Measurements from ENCODE around the gene SRGAP2C.
"Not testable (repeated sequence)": the region's sequence is repeated elsewhere in the genome, so short reads cannot be mapped to it uniquely, and the experiment has no call there.

Gene SRGAP2C

GRCh38 chr1:121227544-121228330 lies 43.0 kb downstream of the SRGAP2C start:
- DNase-seq (ENCODE audit: low spot score), result not testable (repeated sequence)

DNA sequence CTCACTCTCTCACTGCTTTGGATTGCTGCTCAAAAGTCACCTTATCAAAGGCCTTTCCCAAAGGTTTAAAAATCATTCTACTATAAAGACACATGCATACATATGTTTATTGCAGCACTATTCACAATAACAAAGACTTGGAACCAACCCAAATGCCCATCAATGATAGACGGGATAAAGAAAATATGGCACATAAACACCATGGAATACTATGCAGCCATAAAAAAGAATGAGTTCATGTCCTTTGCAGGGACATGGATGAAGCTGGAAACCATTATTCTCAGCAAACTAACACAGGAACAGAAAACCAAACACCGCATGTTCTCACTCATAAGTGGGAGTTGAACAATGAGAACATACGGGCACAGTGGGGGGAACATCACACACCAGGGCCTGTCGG lies 45.9 kb downstream of the SRGAP2C start:
- not testable (repeated sequence) for DNase-seq (ENCODE audit: low spot score)

- DNase-seq (ENCODE audit: low spot score), result not testable (repeated sequence)
These were observed 47.8 kb downstream of the SRGAP2C start for GRCh38 chr1:121232445-121233125.

DNA sequence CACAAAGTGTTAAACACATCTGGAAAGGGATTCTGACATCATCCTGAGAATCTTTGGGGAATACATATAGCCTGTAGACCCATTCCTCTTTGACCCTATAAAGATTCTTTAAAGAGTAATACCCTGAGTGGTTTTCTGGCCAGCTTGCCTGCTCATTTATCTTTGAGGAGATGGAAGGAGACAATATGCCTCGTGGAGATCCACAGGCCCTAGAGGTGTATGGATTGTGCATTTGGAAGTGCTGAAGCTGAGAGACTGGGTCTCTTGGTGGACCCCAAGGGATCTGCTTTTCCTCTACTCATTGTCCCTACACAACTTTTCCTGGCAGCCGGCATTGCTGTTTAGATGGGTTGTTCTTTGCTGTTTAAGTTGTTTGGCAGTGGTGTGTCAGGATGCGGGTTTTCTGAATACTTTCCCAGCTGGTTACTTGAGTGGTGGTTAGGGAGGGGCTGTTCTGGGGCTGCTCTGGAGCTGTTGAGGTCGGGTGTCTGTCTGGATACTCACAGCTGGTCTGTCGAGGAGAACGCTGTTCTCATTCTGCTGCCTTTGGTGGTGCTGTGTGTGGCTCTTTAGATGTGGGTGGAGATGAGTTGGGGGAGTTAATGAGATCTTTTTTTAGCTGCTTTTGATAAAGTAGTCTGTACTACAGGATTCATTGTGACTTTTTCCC lies 49.5 kb downstream of the SRGAP2C start:
- DNase-seq (ENCODE audit: low spot score), result not testable (repeated sequence)

GRCh38 chr1:121238384-121238783 lies 53.6 kb downstream of the SRGAP2C start:
- DNase-seq (ENCODE audit: low spot score), result not testable (repeated sequence)

- DNase-seq (ENCODE audit: low spot score), result not testable (repeated sequence)
These were observed 59.1 kb downstream of the SRGAP2C start for GRCh38 chr1:121243913-121244312.

DNA sequence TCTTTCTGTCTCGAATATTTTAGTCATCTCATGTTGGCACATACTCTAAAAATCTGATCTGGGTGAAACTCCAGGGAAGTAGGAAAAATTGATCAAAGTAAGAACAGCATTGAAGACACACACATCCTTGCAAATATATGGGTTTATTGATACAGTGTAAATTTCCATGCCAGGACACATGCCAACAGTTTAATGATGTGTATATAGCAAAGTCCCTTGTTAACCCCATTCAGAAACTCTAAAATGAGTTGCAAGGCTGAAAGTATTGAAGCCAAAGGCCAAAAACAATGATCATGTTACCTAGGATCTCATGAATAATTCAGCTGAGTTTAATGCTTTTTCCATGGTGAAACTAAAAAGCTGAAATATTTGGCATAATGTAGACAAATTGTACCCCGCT lies 61.6 kb downstream of the SRGAP2C start:
- not testable (repeated sequence) for DNase-seq (ENCODE audit: low spot score)

GRCh38 chr1:121252656-121253055 lies 67.9 kb downstream of the SRGAP2C start:
- DNase-seq (ENCODE audit: low spot score), result not testable (repeated sequence)

DNA sequence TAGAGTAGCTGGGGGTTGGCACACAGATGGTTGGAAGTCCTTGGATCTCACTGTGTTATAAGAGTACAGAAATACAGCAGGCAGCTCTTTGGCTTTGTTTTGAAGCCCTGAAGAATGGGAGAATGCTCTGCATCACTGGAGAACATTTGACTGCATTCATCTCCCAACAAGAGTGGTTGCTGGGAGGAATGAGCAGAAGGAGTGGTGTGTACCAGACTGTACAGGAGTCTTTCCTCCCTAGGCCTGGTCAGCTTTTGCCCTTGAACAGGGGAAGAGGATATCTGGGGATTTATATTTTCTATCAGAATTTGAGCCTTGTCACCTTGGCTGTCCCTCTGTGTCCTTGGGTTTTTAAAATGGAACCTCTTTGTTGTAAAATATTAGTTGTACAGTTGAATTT lies 69.8 kb downstream of the SRGAP2C start:
- not testable (repeated sequence) for DNase-seq (ENCODE audit: low spot score)

DNA sequence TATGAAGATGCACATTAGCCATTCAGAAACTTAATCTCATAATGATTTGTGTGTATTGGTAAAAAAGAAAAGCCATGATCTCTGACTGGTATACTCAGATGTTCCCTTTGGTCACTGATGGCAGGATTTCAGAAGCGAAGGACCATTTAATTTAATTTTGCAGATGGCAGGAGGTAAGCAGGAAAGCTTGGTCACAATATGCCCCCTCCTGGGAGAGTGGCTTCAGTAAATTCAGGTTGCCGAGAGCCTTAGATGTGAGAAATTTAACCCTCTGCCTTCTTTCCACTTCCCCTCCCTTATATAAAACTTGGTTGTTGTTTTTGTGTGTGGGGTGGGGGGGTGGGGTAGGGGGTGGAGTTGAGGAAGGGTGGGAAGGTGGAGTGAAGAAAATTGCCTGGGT lies 72.9 kb downstream of the SRGAP2C start:
- not testable (repeated sequence) for DNase-seq (ENCODE audit: low spot score)

- not testable (repeated sequence) for DNase-seq (ENCODE audit: low spot score)
These were observed 73.4 kb downstream of the SRGAP2C start for GRCh38 chr1:121258134-121258533.

DNA sequence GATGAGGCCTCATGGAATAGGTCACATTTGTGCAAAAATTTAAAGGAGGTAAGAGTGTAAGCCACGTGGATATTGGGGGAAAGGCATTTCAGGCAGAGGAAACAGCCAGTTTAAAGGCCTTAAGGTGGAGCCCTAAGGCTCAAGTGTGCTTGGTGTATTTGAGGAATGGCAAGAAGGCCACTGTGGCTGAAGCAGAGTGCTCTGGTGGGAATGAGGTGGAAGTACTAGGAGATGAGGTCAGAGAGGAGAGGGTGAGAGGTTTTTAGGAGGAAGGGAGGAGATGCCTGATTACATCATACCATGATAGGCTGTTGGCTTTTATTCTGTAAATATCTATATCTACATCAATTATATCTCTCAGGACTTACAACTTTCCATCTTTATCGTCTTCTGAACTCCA lies 75.4 kb downstream of the SRGAP2C start:
- not testable (repeated sequence) for DNase-seq (ENCODE audit: low spot score)

- not testable (repeated sequence) for DNase-seq (ENCODE audit: low spot score)
These were observed 77.4 kb downstream of the SRGAP2C start for GRCh38 chr1:121262163-121262562.

DNA sequence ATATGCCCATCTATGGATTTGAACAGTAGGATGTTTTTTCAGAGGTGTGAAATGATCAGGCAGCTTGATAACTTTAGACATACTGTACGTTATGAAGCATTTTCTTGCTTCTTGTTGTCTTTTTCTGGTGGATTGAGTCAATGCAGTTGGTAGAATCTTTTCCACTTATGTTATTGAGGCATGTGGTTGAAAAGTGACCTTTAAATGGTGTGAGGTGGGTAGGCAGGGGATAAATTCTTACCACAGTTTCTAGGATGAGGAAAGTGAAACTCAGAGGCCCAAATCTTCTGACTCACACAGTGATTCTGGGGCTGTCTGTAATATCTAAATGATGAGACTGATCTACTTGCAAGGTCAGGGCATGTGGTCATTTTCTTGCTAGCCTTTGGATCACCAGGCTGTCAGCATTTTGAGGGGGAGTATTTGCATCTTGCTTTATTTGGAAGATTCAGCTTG lies 79.0 kb downstream of the SRGAP2C start:
- DNase-seq (ENCODE audit: low spot score), result not testable (repeated sequence)

DNA sequence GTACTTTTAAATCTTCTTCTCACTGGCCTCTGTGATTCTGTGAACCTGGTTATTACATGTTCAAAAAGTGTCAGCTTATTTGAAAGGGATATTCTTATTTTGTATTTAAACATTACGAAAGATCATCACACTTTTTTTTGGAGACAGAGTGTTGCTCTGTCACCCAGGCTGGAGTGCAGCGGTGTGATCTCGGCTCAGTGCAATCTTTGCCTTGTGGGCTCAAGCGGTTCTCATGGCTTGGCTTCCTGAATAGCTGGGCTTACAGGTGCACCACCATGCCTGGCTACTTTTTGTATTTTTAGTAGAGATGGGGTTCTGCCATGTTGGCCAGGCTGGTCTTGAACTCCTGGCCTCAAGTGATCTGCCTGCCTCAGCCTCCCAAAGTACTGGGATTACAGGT lies 82.3 kb downstream of the SRGAP2C start:
- DNase-seq (ENCODE audit: low spot score), result not testable (repeated sequence)

DNA sequence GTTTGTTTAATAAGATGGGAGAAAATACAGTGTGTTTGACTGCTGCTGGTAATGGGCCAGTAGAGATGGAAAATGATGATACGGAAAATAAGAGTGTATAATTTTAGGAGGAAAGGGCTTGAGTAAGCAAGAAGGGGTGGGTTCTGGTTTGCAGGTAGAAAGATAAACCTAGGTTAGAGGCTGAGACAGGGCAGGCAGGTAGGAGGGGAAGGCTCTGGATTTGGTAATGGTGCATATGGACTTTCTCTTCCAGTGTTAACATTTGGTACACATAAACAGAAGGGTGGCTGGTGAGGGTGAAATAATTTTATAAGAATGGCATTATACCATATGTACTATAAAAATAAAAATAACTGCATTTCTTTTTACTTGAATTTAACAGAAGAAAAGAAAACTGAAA lies 84.5 kb downstream of the SRGAP2C start:
- not testable (repeated sequence) for DNase-seq (ENCODE audit: low spot score)

DNA sequence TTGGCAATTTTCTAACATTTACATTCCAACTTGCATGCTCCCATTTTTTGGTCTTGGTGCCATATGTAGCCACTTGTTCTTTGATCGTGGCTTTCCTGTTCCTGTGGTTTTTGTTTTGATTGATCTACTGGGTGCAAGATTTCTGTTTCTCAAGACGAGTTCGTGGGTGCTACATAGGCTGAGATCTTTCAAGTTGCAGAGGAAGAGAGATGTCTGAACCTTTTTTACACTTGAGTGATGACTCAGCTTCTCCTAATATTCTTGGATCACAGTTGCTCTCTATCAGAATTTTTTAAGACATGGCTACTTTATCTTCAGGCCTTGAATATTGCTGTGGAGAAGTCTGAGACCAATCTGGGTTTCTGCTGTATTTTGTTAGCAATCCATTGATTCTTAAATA lies 85.2 kb downstream of the SRGAP2C start:
- DNase-seq (ENCODE audit: low spot score), result not testable (repeated sequence)

DNA sequence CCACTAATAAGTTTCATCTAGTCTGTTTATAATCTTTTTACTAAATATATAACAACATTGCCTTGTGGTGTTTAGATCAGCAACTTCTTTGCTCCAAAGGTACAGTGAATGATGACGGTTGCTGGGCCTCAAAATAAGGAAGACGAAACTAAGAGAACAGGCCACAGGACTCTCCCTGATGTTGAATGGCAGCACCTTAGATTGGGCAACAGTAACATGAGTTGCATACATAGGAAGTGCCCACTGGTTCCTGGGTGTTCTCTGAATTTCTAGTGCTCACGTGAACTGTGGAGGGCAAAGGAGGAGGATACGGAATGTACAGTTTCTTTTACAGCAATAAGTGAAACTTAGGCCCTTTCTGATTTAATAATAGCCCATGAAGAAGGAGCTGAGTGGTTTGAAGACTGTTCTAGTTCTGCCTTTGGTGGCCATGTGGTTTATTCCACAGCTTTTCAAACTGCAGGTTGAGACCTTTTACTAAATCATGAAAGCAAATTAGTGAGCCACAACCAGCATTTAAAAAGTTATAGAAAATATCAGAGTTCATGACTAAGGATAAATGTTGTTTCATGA lies 86.5 kb downstream of the SRGAP2C start:
- not testable (repeated sequence) for DNase-seq (ENCODE audit: low spot score)

- DNase-seq (ENCODE audit: low spot score), result not testable (repeated sequence)
These were observed 90.7 kb downstream of the SRGAP2C start for GRCh38 chr1:121275435-121275834.

DNA sequence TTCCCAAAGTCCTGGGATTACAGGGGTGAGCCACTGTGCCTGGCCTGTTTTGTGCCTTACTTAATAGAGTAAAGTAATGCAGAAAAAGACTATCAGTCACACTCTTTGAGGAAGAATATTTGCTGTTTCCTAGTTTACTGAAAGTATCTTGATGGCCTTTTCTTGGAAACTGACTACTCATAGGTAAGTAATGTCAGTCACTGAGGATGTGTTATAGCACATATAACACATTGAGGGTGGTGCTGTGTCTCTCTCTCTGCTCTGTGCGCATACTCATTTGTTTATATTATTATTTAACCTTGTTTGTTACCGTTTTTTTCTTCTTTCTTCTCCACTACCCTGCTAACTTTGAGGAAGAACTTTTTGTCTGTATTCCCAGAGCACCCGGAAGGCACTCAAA lies 93.4 kb downstream of the SRGAP2C start:
- DNase-seq (ENCODE audit: low spot score), result not testable (repeated sequence)

DNA sequence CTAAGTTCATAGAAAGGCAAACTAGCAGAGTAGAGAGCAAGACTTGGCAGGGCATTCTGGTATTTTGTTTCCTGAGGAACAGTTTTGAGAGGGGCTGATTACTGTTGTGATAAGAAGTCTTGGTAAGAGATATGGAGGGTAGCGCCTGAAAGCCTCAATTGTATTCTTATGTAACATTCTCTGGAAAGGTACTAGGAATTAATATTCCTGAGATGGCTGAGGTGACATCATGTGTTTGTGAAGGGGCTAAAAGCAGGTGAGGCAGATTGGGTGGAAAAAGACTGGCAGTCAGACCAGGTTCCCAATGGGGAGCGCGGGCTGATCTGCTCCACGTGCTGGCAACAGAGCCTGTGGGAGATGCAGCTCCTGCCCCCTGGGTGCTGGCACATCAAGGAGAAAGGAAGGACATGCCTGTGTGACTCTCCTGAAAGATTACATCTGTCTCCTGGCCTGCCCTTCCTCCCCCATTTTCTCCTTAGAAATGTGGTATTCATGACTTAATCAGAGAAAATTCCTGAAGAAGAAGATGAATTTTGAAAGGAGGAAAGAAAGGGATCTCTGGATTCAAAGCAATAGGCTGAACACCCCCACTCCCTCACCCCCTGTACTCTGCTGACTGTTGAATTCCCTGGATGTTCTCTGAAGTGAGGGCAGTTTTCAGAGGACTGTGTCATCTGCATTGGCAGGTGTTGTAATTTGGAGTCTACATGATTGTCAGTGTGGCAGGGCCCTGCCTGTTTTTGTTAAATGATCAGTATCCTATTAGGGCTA lies 94.2 kb downstream of the SRGAP2C start:
- not testable (repeated sequence) for DNase-seq (ENCODE audit: low spot score)

Data from Ammon's horn (tissue), 1 donor.